22Rv1 (cell line): ENCODE data around the gene RAG1.

Source experiments
- ZFX ChIP-seq: fragments of 450-650 bp; IDR thresholded peaks from 2 replicates; pipeline ENCODE4 v1.6.1; 2017; ENCODE audit warnings: antibody characterized with exemption, borderline replicate concordance
- TF ChIP-seq, protein P1 (sequence below): fragments of 450-650 bp; IDR thresholded peaks from 2 replicates; pipeline ENCODE4 v1.5.1; 2017; ENCODE audit warnings: mild to moderate bottlenecking

GRCh38 chr11:36530840-36531239 is 37.0 kb upstream of the RAG1 start:
- TF ChIP-seq, protein P1, sequence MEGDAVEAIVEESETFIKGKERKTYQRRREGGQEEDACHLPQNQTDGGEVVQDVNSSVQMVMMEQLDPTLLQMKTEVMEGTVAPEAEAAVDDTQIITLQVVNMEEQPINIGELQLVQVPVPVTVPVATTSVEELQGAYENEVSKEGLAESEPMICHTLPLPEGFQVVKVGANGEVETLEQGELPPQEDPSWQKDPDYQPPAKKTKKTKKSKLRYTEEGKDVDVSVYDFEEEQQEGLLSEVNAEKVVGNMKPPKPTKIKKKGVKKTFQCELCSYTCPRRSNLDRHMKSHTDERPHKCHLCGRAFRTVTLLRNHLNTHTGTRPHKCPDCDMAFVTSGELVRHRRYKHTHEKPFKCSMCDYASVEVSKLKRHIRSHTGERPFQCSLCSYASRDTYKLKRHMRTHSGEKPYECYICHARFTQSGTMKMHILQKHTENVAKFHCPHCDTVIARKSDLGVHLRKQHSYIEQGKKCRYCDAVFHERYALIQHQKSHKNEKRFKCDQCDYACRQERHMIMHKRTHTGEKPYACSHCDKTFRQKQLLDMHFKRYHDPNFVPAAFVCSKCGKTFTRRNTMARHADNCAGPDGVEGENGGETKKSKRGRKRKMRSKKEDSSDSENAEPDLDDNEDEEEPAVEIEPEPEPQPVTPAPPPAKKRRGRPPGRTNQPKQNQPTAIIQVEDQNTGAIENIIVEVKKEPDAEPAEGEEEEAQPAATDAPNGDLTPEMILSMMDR, result no peak
- no peak for TF ChIP-seq ZFX
